CD4-positive, alpha-beta T cell (primary cell): ENCODE data around the gene HNRNPH2. TPM values are rescaled to one million over a fixed set of nuclear protein-coding genes. Genes with fewer than 3 reads are reported as not detected.

Source experiments
- ATAC-seq: fragments of 200-7000 bp; cut with Tn5 transposase; one replicate; pipeline ENCODE4 v1.10.0; 2022; ENCODE audit warnings: mild to moderate bottlenecking; ENCODE audit not compliant: poor library complexity
- CTCF ChIA-PET: fragments of 350-600 bp; sonication (Branson Sonifier 250); formaldehyde crosslinking; loops from one replicate; lab custom pipeline; 2021; ENCODE audit warnings: antibody characterized with exemption, inconsistent platforms; lab: Charles Lee
- POLR2A ChIA-PET: fragments of 350-600 bp; sonication (Branson Sonifier 250); formaldehyde crosslinking; loops from one replicate; lab custom pipeline; 2021; ENCODE audit warnings: antibody characterized with exemption, inconsistent platforms; lab: Charles Lee
- DNase-seq, 14 experiments: peaks; one replicate each; pipeline ENCODE4 v3.0.0-alpha.2; 2013 to 2020; ENCODE audit warnings: mixed read lengths in 2 of 14
- H3K27ac ChIP-seq, 2 donors: one replicate each; pipeline versions ENCODE4 v1.5.1 to v1.7.0; 2013; ENCODE audit warnings: low read length in 2 of 2, low read depth in 1 of 2, mild to moderate bottlenecking in 1 of 2
- H3K27me3 ChIP-seq, 2 experiments: 1 replicate in 1 of 2; 2 replicates in 1 of 2; pipeline versions ENCODE4 v1.6.1 to v1.7.0; 2013; ENCODE audit warnings: low read length in 2 of 2, control low read depth in 1 of 2, mild to moderate bottlenecking in 1 of 2, moderate library complexity in 1 of 2; ENCODE audit not compliant: insufficient read depth in 2 of 2, control insufficient read depth in 1 of 2
- H3K36me3 ChIP-seq: one replicate; pipeline ENCODE4 v1.6.1; 2013; ENCODE audit warnings: low read length, control low read depth; ENCODE audit not compliant: insufficient read depth
- H3K4me1 ChIP-seq: one replicate; pipeline ENCODE4 v1.6.1; 2013; ENCODE audit warnings: low read length, control low read depth; ENCODE audit not compliant: insufficient read depth
- H3K4me3 ChIP-seq: one replicate; pipeline ENCODE4 v1.5.1; 2013; ENCODE audit warnings: mild to moderate bottlenecking, low read length, moderate library complexity
- H3K9me3 ChIP-seq, 2 experiments: 1 replicate in 1 of 2; 2 replicates in 1 of 2; pipeline versions ENCODE4 v1.6.1 to v1.7.0; 2013; ENCODE audit warnings: low read length in 2 of 2, mild to moderate bottlenecking in 2 of 2, control low read depth in 1 of 2, moderate library complexity in 1 of 2; ENCODE audit not compliant: control insufficient read depth in 1 of 2, insufficient read depth in 1 of 2
- H3K27ac Mint-ChIP-seq: one replicate; pipeline ENCODE4 v1.8.0; 2020; ENCODE audit warnings: mixed read lengths
- H3K27me3 Mint-ChIP-seq: one replicate; pipeline ENCODE4 v1.8.0; 2021; ENCODE audit warnings: mixed read lengths
- H3K36me3 Mint-ChIP-seq: one replicate; pipeline ENCODE4 v1.8.0; 2021; ENCODE audit warnings: low read depth, mixed read lengths
- H3K4me1 Mint-ChIP-seq: one replicate; pipeline ENCODE4 v1.8.0; 2021; ENCODE audit warnings: low read depth, mixed read lengths
- H3K4me3 Mint-ChIP-seq: one replicate; pipeline ENCODE4 v1.8.0; 2020; ENCODE audit warnings: mild to moderate bottlenecking, mixed read lengths
- H3K9me3 Mint-ChIP-seq: one replicate; pipeline ENCODE4 v1.8.0; 2020; ENCODE audit warnings: mixed read lengths
- CTCF ChIP-seq: fragments of 200-600 bp; IDR thresholded peaks from one replicate; pipeline ENCODE4 v1.8.0; 2022; ENCODE audit warnings: antibody characterized with exemption, mild to moderate bottlenecking
- intact Hi-C, 2 experiments: fragments of 100-400 bp; cut with DNase I in 1 of 2; cut with micrococcal nuclease in 1 of 2; formaldehyde crosslinking; loops; one replicate each; pipeline versions ENCODE4 v1.15.1 to v1.9.0; 2023 to 2025; cut with DNase I, micrococcal nuclease
- total RNA-seq, 174 experiments: library from RNA in 2 of 174; stranded (reverse) in 2 of 174; gene quantifications; one replicate each; pipeline ENCODE4 v1.2.3 and lab custom pipeline; 2021 to 2026

The HNRNPH2 gene
- total RNA-seq, 2 experiments from 2014 or later = 50.9 to 51.4 TPM

GRCh38 chrX:101398694-101399093, 9.3 kb upstream of the HNRNPH2 start:
- Mint-ChIP-seq H3K9me3 (no peaks in the 10 kb centered on the region), H3K36me3 (peaks cover 25% of the 10 kb centered on the region), H3K27ac (no peak overlapping the region), H3K27me3 (no peaks in the 10 kb centered on the region), H3K4me1 (peaks cover 1% of the 10 kb centered on the region), H3K4me3 (no peak overlapping the region)
- no peak for TF ChIP-seq CTCF
- intact Hi-C loops = no loop called here
- Histone ChIP-seq H3K27ac (no peak overlapping the region), H3K27me3 (no peaks in the 10 kb centered on the region), H3K36me3 (peaks cover 15% of the 10 kb centered on the region), H3K4me1 (peaks cover 2% of the 10 kb centered on the region), H3K4me3 (no peak overlapping the region), H3K9me3 (no peaks in the 10 kb centered on the region)
- ChIA-PET CTCF (interaction anchor here (1.7 kb wide), 1 partner anchor 9 kb away, joined by 5 read pairs; no protein-coding TSS in a partner anchor), POLR2A (interaction anchor here (1.2 kb wide), 1 partner anchor 9 kb away, joined by 3 read pairs; the partner anchor contains the start of genes GLA and HNRNPH2)
- ATAC-seq (no peak), DNase-seq (no peak)

- no peaks in the 10 kb centered on the region for H3K9me3 Mint-ChIP-seq
- Histone ChIP-seq H3K27me3 (no peaks in the 10 kb centered on the region), H3K9me3 (no peaks in the 10 kb centered on the region), H3K4me3 (no peak overlapping the region), H3K36me3 (peaks cover 14% of the 10 kb centered on the region), H3K27ac (no peak overlapping the region), H3K4me1 (no peaks in the 10 kb centered on the region)
- intact Hi-C loops = loop anchor here in 1 of 2 experiments (5.0 to 10.0 kb wide), 2 partner anchors 532 to 1205 kb away; partner anchors contain the start of gene ZMAT1
- no peak overlapping the region for H3K27ac Mint-ChIP-seq
- H3K4me1 Mint-ChIP-seq = no peaks in the 10 kb centered on the region
- no peaks in the 10 kb centered on the region for H3K27me3 Mint-ChIP-seq
- peaks cover 27% of the 10 kb centered on the region for H3K36me3 Mint-ChIP-seq
- no peak overlapping the region for H3K4me3 Mint-ChIP-seq
- ATAC-seq = no peak
- TF ChIP-seq CTCF = no peak
- DNase-seq = no peak
- ChIA-PET CTCF (interaction anchor here (1.7 kb wide), 1 partner anchor 10 kb away, joined by 5 read pairs; no protein-coding TSS in a partner anchor), POLR2A (no interaction called here)
Measured at GRCh38 chrX:101399825-101400224, 8.2 kb upstream of the HNRNPH2 start.

- H3K4me3 ChIP-seq = peak overlapping the region; percentile 85
- peaks cover 30% of the 10 kb centered on the region for H3K36me3 Mint-ChIP-seq
- ChIA-PET POLR2A (interaction anchor here (0.8 to 1.3 kb wide), 5 partner anchors 9 to 525 kb away, joined by 3 to 6 read pairs (median 3); partner anchors contain the start of genes RPL36A and ZMAT1), CTCF (no interaction called here)
- peaks cover 10% of the 10 kb centered on the region for H3K36me3 ChIP-seq
- no peak for TF ChIP-seq CTCF
- DNase-seq (no peak), ATAC-seq (no peak)
- peak overlapping the region; percentile 97 for H3K4me3 Mint-ChIP-seq
- no peaks in the 10 kb centered on the region for H3K27me3 Mint-ChIP-seq
- no peaks in the 10 kb centered on the region for H3K27me3 ChIP-seq
- peaks cover 26% of the 10 kb centered on the region for H3K4me1 ChIP-seq
- H3K9me3 Mint-ChIP-seq = no peaks in the 10 kb centered on the region
- intact Hi-C loops = loop anchor here in 1 of 2 experiments (2.0 to 10.0 kb wide), 4 partner anchors 16 to 1198 kb away; partner anchors contain the start of genes CENPI, RPL36A and TIMM8A
- peak overlapping the region; percentile 97 for H3K27ac Mint-ChIP-seq
- H3K4me1 Mint-ChIP-seq = peaks cover 34% of the 10 kb centered on the region
- no peaks in the 10 kb centered on the region for H3K9me3 ChIP-seq
- H3K27ac ChIP-seq = peak overlapping the region; percentile 90 to 92
Measured at GRCh38 chrX:101407167-101407747, 765 bp upstream of the HNRNPH2 start.
